Measurements from ENCODE around the gene ZNF274.

DNA sequence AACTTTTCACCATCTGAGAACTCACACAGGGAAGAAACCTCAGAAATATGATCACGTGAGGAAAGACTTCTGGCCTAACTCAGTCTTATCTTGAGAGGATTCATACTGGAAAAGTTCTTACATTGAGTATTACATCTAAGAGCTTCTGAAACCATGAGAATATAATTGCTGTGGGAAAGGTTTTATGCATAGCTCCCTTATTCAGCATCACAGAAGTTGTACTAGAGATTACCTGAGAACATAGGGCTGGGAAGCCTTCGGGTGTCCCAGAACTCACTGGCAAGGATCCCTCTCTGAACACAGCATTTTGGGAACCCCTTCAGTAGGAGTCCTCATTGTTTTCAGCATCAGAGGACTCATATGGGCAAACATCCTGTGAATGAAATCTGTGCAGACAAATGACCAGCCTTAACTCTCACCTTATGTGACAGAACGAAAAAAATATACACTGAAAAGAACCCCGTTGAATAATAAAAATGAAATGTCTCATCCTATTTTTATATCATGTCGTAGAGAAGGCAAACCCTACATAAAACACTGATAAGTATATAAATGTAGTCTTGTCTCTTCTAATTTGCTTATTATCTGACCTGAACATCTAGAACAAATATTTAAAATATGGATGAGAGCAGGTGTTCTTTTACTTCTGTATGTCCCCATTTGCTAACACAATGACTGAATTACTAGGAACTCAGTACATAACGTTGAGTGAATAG lies 14.2 kb downstream of the ZNF274 start:
- TF ChIP-seq, protein P1, sequence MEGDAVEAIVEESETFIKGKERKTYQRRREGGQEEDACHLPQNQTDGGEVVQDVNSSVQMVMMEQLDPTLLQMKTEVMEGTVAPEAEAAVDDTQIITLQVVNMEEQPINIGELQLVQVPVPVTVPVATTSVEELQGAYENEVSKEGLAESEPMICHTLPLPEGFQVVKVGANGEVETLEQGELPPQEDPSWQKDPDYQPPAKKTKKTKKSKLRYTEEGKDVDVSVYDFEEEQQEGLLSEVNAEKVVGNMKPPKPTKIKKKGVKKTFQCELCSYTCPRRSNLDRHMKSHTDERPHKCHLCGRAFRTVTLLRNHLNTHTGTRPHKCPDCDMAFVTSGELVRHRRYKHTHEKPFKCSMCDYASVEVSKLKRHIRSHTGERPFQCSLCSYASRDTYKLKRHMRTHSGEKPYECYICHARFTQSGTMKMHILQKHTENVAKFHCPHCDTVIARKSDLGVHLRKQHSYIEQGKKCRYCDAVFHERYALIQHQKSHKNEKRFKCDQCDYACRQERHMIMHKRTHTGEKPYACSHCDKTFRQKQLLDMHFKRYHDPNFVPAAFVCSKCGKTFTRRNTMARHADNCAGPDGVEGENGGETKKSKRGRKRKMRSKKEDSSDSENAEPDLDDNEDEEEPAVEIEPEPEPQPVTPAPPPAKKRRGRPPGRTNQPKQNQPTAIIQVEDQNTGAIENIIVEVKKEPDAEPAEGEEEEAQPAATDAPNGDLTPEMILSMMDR (IDR thresholded peaks at IDR 0.05) = no peak
- TF ChIP-seq POLR2AphosphoS5 (IDR thresholded peaks at IDR 0.05) (no peak), EP300 (IDR thresholded peaks at IDR 0.05) (no peak), POLR2A (IDR thresholded peaks at IDR 0.05) (no peak)
